Mammary epithelial cell (primary cell): ENCODE results near the gene SLC38A6.

ENCODE experiments used
- EZH2 ChIP-seq: IDR thresholded peaks from 2 replicates; pipeline ENCODE4 v1.6.1; 2012; ENCODE audit warnings: low read length, inconsistent platforms, borderline replicate concordance
- TF ChIP-seq, protein P1 (sequence below), 2 donors: IDR thresholded peaks in 1 of 2; conservative IDR thresholded peaks in 1 of 2; 2 replicates each; pipeline ENCODE4 v1.5.1; 2011 to 2012; ENCODE audit warnings: inconsistent platforms in 2 of 2, low read length in 2 of 2, mild to moderate bottlenecking in 2 of 2, control low read depth in 1 of 2, low read depth in 1 of 2; ENCODE audit not compliant: insufficient read depth in 1 of 2; ENCODE audit errors: extremely low read depth in 1 of 2

- TF ChIP-seq, protein P1, sequence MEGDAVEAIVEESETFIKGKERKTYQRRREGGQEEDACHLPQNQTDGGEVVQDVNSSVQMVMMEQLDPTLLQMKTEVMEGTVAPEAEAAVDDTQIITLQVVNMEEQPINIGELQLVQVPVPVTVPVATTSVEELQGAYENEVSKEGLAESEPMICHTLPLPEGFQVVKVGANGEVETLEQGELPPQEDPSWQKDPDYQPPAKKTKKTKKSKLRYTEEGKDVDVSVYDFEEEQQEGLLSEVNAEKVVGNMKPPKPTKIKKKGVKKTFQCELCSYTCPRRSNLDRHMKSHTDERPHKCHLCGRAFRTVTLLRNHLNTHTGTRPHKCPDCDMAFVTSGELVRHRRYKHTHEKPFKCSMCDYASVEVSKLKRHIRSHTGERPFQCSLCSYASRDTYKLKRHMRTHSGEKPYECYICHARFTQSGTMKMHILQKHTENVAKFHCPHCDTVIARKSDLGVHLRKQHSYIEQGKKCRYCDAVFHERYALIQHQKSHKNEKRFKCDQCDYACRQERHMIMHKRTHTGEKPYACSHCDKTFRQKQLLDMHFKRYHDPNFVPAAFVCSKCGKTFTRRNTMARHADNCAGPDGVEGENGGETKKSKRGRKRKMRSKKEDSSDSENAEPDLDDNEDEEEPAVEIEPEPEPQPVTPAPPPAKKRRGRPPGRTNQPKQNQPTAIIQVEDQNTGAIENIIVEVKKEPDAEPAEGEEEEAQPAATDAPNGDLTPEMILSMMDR (conservative IDR thresholded peaks at IDR 0.05 in 1 of 2, IDR thresholded peaks at IDR 0.05 in 1 of 2; ENCODE audit: extremely low read depth in 1 of 2, insufficient read depth in 1 of 2, low read depth in 1 of 2, low read length in 2 of 2) = no peak
- no peak for TF ChIP-seq EZH2
These were observed 52.8 kb downstream of the SLC38A6 start for GRCh38 chr14:61033855-61034254.
